DOHH2 (cell line): ENCODE measurements around the gene UBE2V1.

Experiments used
- H3F3A ChIP-seq: fragments of 200-600 bp; sonication (generic), shearing (Covaris generic); 2 replicates; pipeline ENCODE4 v1.6.0; 2016; ENCODE audit warnings: antibody characterized with exemption, mild to moderate bottlenecking; ENCODE audit not compliant: control insufficient read depth, insufficient read depth
- H3K27ac ChIP-seq: fragments of 200-600 bp; sonication (generic); 2 replicates; pipeline ENCODE4 v1.5.1; 2014; ENCODE audit warnings: low read depth, mild to moderate bottlenecking, low read length, moderate library complexity
- H3K27me3 ChIP-seq: fragments of 200-600 bp; sonication (generic); 2 replicates; pipeline ENCODE4 v1.6.1; 2014; ENCODE audit warnings: mild to moderate bottlenecking, low read length, mixed read lengths; ENCODE audit not compliant: control insufficient read depth
- H3K36me3 ChIP-seq: fragments of 200-600 bp; sonication (generic); 2 replicates; pipeline ENCODE4 v1.6.1; 2014; ENCODE audit warnings: mild to moderate bottlenecking, low read length, moderate library complexity, mixed read lengths; ENCODE audit not compliant: control insufficient read depth
- H3K4me1 ChIP-seq: fragments of 200-600 bp; sonication (generic); 2 replicates; pipeline ENCODE4 v1.6.1; 2014; ENCODE audit warnings: mild to moderate bottlenecking, low read length, mixed read lengths; ENCODE audit not compliant: control insufficient read depth
- H3K4me2 ChIP-seq: fragments of 200-600 bp; sonication (generic); 2 replicates; pipeline ENCODE4 v1.6.0; 2014; ENCODE audit warnings: mild to moderate bottlenecking, low read length, moderate library complexity
- H3K4me3 ChIP-seq: fragments of 200-600 bp; sonication (generic); 2 replicates; pipeline ENCODE4 v1.5.1; 2014; ENCODE audit warnings: mild to moderate bottlenecking, low read length, mixed read lengths
- H3K79me2 ChIP-seq: fragments of 200-600 bp; sonication (generic); 2 replicates; pipeline ENCODE4 v1.6.1; 2014; ENCODE audit warnings: mild to moderate bottlenecking, low read length, mixed read lengths; ENCODE audit not compliant: control insufficient read depth
- H3K9me2 ChIP-seq: fragments of 200-600 bp; sonication (generic); replicated peaks from 2 replicates; pipeline ENCODE4 v1.6.1; 2014; ENCODE audit warnings: mild to moderate bottlenecking, low read length, mixed read lengths; ENCODE audit not compliant: control insufficient read depth
- H3K9me3 ChIP-seq: fragments of 200-600 bp; sonication (generic); 2 replicates; pipeline ENCODE4 v1.6.1; 2014; ENCODE audit warnings: antibody characterized with exemption, low read length, mixed read lengths; ENCODE audit not compliant: control insufficient read depth, insufficient read depth
- H4K20me1 ChIP-seq: fragments of 200-600 bp; sonication (generic); 2 replicates; pipeline ENCODE4 v1.6.0; 2014; ENCODE audit warnings: low read depth, mild to moderate bottlenecking, antibody characterized with exemption, low read length, moderate library complexity; ENCODE audit not compliant: control insufficient read depth, insufficient read depth
- EZH2phosphoT487 ChIP-seq: fragments of 200-600 bp; sonication (generic); IDR thresholded peaks from 2 replicates; pipeline ENCODE4 v1.6.1; 2017; ENCODE audit warnings: borderline replicate concordance, mild to moderate bottlenecking, antibody characterized with exemption, low read length, moderate library complexity, mixed read lengths
- TF ChIP-seq, protein P1 (sequence below): fragments of 200-600 bp; sonication (generic); IDR thresholded peaks from one replicate; pipeline ENCODE4 v1.5.1; 2014; ENCODE audit warnings: antibody characterized with exemption, mild to moderate bottlenecking, low read depth, low read length; ENCODE audit not compliant: poor library complexity, severe bottlenecking

UBE2V1 gene

DNA sequence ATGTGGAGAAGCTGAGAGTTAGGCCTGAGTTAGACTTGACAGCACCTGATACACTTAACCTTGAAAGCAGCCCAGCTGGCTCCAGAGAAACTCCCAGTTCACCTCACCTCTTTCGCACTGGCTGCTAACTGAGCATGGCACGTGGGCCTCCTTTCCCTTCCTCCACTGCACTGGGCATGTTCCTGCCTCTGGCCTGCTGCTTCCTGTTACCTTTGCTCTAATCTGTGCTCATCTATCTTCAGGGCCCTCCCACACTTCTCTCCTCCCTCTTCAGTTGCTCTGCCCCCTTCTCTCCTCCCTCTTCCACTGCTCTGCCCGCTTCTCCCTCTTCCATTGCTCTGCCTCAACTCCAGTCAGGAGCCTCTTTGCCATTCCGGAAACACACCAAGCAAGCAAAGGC, 13.7 kb upstream of the UBE2V1 start:
- no peak overlapping the region for H3K27ac ChIP-seq
- no peaks in the 10 kb centered on the region for H3K79me2 ChIP-seq
- no peak overlapping the region for H3K4me2 ChIP-seq
- no peaks in the 10 kb centered on the region for H3K4me1 ChIP-seq
- H3K9me2 ChIP-seq: no peaks in the 10 kb centered on the region
- TF ChIP-seq EZH2phosphoT487: no peak
- no peak overlapping the region for H3K4me3 ChIP-seq
- no peaks in the 10 kb centered on the region for H3K9me3 ChIP-seq
- H3K36me3 ChIP-seq: peaks cover 46% of the 10 kb centered on the region
- H4K20me1 ChIP-seq: no peaks in the 10 kb centered on the region
- peaks cover under 1% of the 10 kb centered on the region; the same call in 1 of the 2 replicates for H3F3A ChIP-seq
- H3K27me3 ChIP-seq: no peaks in the 10 kb centered on the region

DNA sequence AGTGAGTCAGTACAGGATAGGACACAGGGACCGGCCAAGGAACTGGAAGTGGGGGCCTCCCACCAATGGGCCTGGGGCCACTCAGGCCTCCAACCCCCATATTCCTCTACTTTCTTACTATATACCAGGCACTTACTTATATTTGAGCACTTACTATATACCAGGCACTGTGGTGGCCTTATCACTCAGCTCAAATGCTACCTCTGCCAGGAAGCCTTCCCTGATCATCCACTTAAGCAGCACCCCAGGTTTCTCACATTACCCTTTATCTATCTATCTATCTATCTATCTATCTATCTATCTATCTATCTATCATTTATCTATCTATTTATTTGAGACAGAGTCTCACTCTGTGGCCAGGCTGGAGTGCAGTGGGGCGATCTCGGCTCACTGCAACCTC, 12.3 kb upstream of the UBE2V1 start:
- Histone ChIP-seq H3K27me3 (no peaks in the 10 kb centered on the region), H3F3A (peaks cover 3% of the 10 kb centered on the region), H4K20me1 (no peaks in the 10 kb centered on the region), H3K27ac (no peak overlapping the region), H3K36me3 (peaks cover 39% of the 10 kb centered on the region), H3K79me2 (no peaks in the 10 kb centered on the region), H3K9me3 (no peaks in the 10 kb centered on the region), H3K9me2 (no peaks in the 10 kb centered on the region), H3K4me1 (peaks cover 4% of the 10 kb centered on the region; the same call in 1 of the 2 replicates), H3K4me3 (no peak overlapping the region), H3K4me2 (no peak overlapping the region)
- no peak for TF ChIP-seq EZH2phosphoT487
- TF ChIP-seq, protein P1, sequence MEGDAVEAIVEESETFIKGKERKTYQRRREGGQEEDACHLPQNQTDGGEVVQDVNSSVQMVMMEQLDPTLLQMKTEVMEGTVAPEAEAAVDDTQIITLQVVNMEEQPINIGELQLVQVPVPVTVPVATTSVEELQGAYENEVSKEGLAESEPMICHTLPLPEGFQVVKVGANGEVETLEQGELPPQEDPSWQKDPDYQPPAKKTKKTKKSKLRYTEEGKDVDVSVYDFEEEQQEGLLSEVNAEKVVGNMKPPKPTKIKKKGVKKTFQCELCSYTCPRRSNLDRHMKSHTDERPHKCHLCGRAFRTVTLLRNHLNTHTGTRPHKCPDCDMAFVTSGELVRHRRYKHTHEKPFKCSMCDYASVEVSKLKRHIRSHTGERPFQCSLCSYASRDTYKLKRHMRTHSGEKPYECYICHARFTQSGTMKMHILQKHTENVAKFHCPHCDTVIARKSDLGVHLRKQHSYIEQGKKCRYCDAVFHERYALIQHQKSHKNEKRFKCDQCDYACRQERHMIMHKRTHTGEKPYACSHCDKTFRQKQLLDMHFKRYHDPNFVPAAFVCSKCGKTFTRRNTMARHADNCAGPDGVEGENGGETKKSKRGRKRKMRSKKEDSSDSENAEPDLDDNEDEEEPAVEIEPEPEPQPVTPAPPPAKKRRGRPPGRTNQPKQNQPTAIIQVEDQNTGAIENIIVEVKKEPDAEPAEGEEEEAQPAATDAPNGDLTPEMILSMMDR: no peak

DNA sequence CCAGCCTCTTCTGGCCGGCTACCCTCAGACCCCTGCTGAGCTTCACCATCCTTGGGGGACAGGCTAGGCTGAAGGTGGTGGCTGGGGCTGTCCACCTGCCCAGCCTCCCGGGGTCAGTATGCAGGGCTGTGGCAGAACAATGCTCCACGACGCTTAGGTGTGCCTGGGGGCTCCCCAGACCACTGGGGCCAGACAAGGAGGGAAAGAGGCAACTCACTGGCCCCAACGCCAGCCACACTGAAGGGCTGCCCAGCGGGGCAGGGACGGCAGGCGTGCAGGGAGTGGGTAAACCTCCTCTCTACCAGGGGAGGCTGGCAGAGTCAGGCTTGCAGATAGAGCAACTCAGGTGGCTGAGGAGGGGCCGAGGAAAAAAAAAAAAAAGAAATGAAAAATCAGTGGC, 11.5 kb upstream of the UBE2V1 start:
- Histone ChIP-seq H3K79me2 (no peaks in the 10 kb centered on the region), H3K4me1 (peaks cover 12% of the 10 kb centered on the region), H3K27me3 (no peaks in the 10 kb centered on the region), H3K9me2 (no peaks in the 10 kb centered on the region), H3F3A (peaks cover 3% of the 10 kb centered on the region), H4K20me1 (no peaks in the 10 kb centered on the region), H3K4me2 (no peak overlapping the region), H3K36me3 (peaks cover 32% of the 10 kb centered on the region), H3K4me3 (no peak overlapping the region), H3K27ac (no peak overlapping the region), H3K9me3 (no peaks in the 10 kb centered on the region)
- TF ChIP-seq, protein P1: no peak
- no peak for TF ChIP-seq EZH2phosphoT487

DNA sequence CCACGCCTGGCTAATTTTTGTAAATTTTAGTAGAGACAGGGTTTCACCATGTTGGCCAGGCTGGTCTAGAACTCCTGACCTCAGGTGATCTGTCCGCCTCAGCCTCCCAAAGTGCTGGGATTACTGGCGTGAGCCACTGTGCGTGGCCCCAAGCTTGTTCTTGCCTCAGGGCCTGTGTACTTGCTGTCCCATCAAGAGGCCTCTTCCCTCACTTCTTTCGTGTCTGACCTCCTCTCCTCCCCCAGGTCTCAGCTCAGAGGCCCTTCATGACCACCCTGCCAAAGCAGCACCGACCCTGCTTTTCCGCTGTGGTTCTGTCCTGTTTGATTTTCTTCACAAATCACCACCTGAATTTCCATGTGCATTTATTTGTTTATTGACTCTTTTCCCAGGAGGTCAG, 10.5 kb upstream of the UBE2V1 start:
- Histone ChIP-seq H3K27ac (no peak overlapping the region), H3K79me2 (no peaks in the 10 kb centered on the region), H3K4me3 (no peak overlapping the region), H3K36me3 (peaks cover 27% of the 10 kb centered on the region), H3K9me3 (no peaks in the 10 kb centered on the region), H3K9me2 (no peaks in the 10 kb centered on the region), H4K20me1 (no peaks in the 10 kb centered on the region), H3K4me2 (no peak overlapping the region), H3F3A (peaks cover 3% of the 10 kb centered on the region), H3K4me1 (peaks cover 20% of the 10 kb centered on the region), H3K27me3 (no peaks in the 10 kb centered on the region)
- no peak for TF ChIP-seq EZH2phosphoT487
- TF ChIP-seq, protein P1: no peak
